Astrocyte (in vitro differentiated cells and primary cell): ENCODE data around the gene RAD51AP1.

ENCODE experiments used
- EZH2 ChIP-seq: IDR thresholded peaks from 2 replicates; pipeline ENCODE4 v1.6.1; 2012; ENCODE audit warnings: mild to moderate bottlenecking, low read length, inconsistent platforms; ENCODE audit not compliant: insufficient read depth
- TF ChIP-seq, protein P1 (sequence below): IDR thresholded peaks from 2 replicates; pipeline ENCODE4 v1.5.1; 2011; ENCODE audit warnings: low read depth, mild to moderate bottlenecking, inconsistent platforms, low read length, moderate library complexity; ENCODE audit not compliant: insufficient read depth

- TF ChIP-seq, protein P1, sequence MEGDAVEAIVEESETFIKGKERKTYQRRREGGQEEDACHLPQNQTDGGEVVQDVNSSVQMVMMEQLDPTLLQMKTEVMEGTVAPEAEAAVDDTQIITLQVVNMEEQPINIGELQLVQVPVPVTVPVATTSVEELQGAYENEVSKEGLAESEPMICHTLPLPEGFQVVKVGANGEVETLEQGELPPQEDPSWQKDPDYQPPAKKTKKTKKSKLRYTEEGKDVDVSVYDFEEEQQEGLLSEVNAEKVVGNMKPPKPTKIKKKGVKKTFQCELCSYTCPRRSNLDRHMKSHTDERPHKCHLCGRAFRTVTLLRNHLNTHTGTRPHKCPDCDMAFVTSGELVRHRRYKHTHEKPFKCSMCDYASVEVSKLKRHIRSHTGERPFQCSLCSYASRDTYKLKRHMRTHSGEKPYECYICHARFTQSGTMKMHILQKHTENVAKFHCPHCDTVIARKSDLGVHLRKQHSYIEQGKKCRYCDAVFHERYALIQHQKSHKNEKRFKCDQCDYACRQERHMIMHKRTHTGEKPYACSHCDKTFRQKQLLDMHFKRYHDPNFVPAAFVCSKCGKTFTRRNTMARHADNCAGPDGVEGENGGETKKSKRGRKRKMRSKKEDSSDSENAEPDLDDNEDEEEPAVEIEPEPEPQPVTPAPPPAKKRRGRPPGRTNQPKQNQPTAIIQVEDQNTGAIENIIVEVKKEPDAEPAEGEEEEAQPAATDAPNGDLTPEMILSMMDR, result no peak
- TF ChIP-seq EZH2, result no peak
Observed at GRCh38 chr12:4584896-4585295, 46.2 kb downstream of the RAD51AP1 start.
